HCT116 (cell line): ENCODE measurements around the gene TOM1. TPM values are rescaled to one million over a fixed set of nuclear protein-coding genes. Genes with fewer than 3 reads are reported as not detected.

Experiments
- ATAC-seq: fragments of 200-7000 bp; cut with Tn5 transposase; 2 replicates; pipeline ENCODE4 v1.9.1; 2020; ENCODE audit warnings: mild to moderate bottlenecking, moderate library complexity
- BruUV-seq: library from RNA; stranded (reverse); fragments of 400-500 nt; replicated peaks from 2 replicates; lab custom pipeline; 2021; lab: Mats Ljungman, UMichigan
- CTCF ChIA-PET: fragments of 300-600 bp; sonication (Branson Sonifier 250); formaldehyde crosslinking; loops from one replicate; lab custom pipeline; 2021; ENCODE audit warnings: antibody characterized with exemption; lab: Charles Lee
- POLR2A ChIA-PET: fragments of 300-600, 350-600 bp; sonication (Branson Sonifier 250); formaldehyde crosslinking; loops from one replicate; lab custom pipeline; 2021; ENCODE audit warnings: antibody characterized with exemption; lab: Charles Lee
- RAD21 ChIA-PET, 2 experiments: fragments of 300-600 bp; sonication (Branson Sonifier 250); formaldehyde crosslinking; loops; one replicate each; lab custom pipeline; 2023; ENCODE audit warnings: low total read pairs in 2 of 2; ENCODE audit not compliant: uncharacterized antibody in 2 of 2, unreplicated experiment in 2 of 2, low non-redundant PET in 1 of 2; lab: Charles Lee
- DNase-seq: peaks from one replicate; pipeline ENCODE4 v3.0.0-alpha.2; 2010; ENCODE audit warnings: low read depth, low spot score
- H2AFZ ChIP-seq: fragments of 200-600 bp; shearing (Covaris generic), sonication (generic); 2 replicates; pipeline ENCODE4 v1.6.1; 2017; ENCODE audit warnings: low read depth, mixed run types, mixed read lengths, antibody characterized with exemption, low read length; ENCODE audit not compliant: poor library complexity, severe bottlenecking
- H3K27ac ChIP-seq: 2 replicates; pipeline ENCODE4 v1.5.1; 2012; ENCODE audit warnings: low read depth, low read length
- H3K27me3 ChIP-seq: fragments of 200-600 bp; sonication (generic); 2 replicates; pipeline ENCODE4 v1.6.1; 2016; ENCODE audit warnings: mixed run types, low read length, mixed read lengths; ENCODE audit not compliant: insufficient read depth
- H3K36me3 ChIP-seq, 2 experiments: fragments of 200-500 bp in 1 of 2; fragments of 200-600 bp in 1 of 2; sonication (Bioruptor generic) in 1 of 2; sonication (generic) in 1 of 2; 2 replicates each; pipeline versions ENCODE4 v1.5.1 to v1.6.1; 2014 to 2016; ENCODE audit warnings: low read length in 2 of 2, inconsistent platforms in 1 of 2, mixed read lengths in 1 of 2, mixed run types in 1 of 2; ENCODE audit not compliant: insufficient read depth in 2 of 2, control insufficient read depth in 1 of 2
- H3K4me1 ChIP-seq, 2 experiments: fragments of 200-600 bp in 1 of 2; sonication (generic) in 1 of 2; 2 replicates each; pipeline versions ENCODE4 v1.5.1 to v1.6.1; 2012 to 2017; ENCODE audit warnings: low read length in 2 of 2, inconsistent platforms in 1 of 2, mild to moderate bottlenecking in 1 of 2, mixed read lengths in 1 of 2, mixed run types in 1 of 2, moderate library complexity in 1 of 2; ENCODE audit not compliant: insufficient read depth in 2 of 2, control insufficient read depth in 1 of 2
- H3K4me2 ChIP-seq: fragments of 200-600 bp; sonication (generic); 2 replicates; pipeline ENCODE4 v1.6.1; 2017; ENCODE audit warnings: mixed run types, low read length, mixed read lengths
- H3K4me3 ChIP-seq, 2 experiments: fragments of 200-600 bp in 1 of 2; sonication (generic) in 1 of 2; replicated peaks in 1 of 2; 2 replicates each; pipeline ENCODE4 v1.5.1; 2011 to 2016; ENCODE audit warnings: low read length in 2 of 2, control low read depth in 1 of 2, low read depth in 1 of 2, mild to moderate bottlenecking in 1 of 2, mixed read lengths in 1 of 2, mixed run types in 1 of 2
- H3K79me2 ChIP-seq: fragments of 200-600 bp; sonication (generic); 2 replicates; pipeline ENCODE4 v1.6.1; 2017; ENCODE audit warnings: mild to moderate bottlenecking, mixed run types, low read length, moderate library complexity, mixed read lengths; ENCODE audit not compliant: insufficient read depth
- H3K9ac ChIP-seq: fragments of 200-600 bp; sonication (generic); 2 replicates; pipeline ENCODE4 v1.6.1; 2016; ENCODE audit warnings: low read length, mixed read lengths
- H3K9me2 ChIP-seq: fragments of 200-600 bp; sonication (generic), shearing (Covaris generic); 2 replicates; pipeline ENCODE4 v1.6.1; 2017; ENCODE audit warnings: mixed run types, mild to moderate bottlenecking, moderate library complexity; ENCODE audit not compliant: insufficient read depth
- H3K9me3 ChIP-seq, 2 experiments: fragments of 200-500 bp in 1 of 2; fragments of 200-600 bp in 1 of 2; sonication (Bioruptor generic) in 1 of 2; sonication (generic) in 1 of 2; 2 replicates each; pipeline ENCODE4 v1.6.1; 2014 to 2017; ENCODE audit warnings: low read length in 2 of 2, mixed read lengths in 2 of 2, inconsistent platforms in 1 of 2, low read depth in 1 of 2, mild to moderate bottlenecking in 1 of 2, mixed run types in 1 of 2, moderate library complexity in 1 of 2; ENCODE audit not compliant: control insufficient read depth in 1 of 2, insufficient read depth in 1 of 2
- H4K20me1 ChIP-seq: fragments of 200-600 bp; sonication (generic), shearing (Covaris generic); 2 replicates; pipeline ENCODE4 v1.6.1; 2017; ENCODE audit warnings: mixed run types, mild to moderate bottlenecking, moderate library complexity; ENCODE audit not compliant: insufficient read depth
- ATF3 ChIP-seq: IDR thresholded peaks from 2 replicates; pipeline ENCODE4 v1.6.1; 2012
- CBX3 ChIP-seq: IDR thresholded peaks from 2 replicates; pipeline ENCODE4 v1.6.1; 2012; ENCODE audit warnings: low read depth
- CEBPB ChIP-seq: IDR thresholded peaks from 2 replicates; pipeline ENCODE4 v1.6.1; 2012; ENCODE audit warnings: low read depth
- CTCF ChIP-seq, 3 experiments: fragments of 200-600 bp in 1 of 3; sonication (generic) in 1 of 3; IDR thresholded peaks in 2 of 3; conservative IDR thresholded peaks in 1 of 3; 2 replicates each; pipeline ENCODE4 v1.5.1; 2012 to 2017; ENCODE audit warnings: low read depth in 2 of 3, low read length in 2 of 3, antibody characterized with exemption in 1 of 3, borderline replicate concordance in 1 of 3, control low read depth in 1 of 3, mild to moderate bottlenecking in 1 of 3, mixed read lengths in 1 of 3, mixed run types in 1 of 3, moderate library complexity in 1 of 3; ENCODE audit not compliant: insufficient read depth in 1 of 3
- EGR1 ChIP-seq: IDR thresholded peaks from 2 replicates; pipeline ENCODE4 v1.6.1; 2012; ENCODE audit warnings: low read depth
- ELF1 ChIP-seq: IDR thresholded peaks from 2 replicates; pipeline ENCODE4 v1.6.1; 2012; ENCODE audit warnings: low read depth, borderline replicate concordance
- EZH2phosphoT487 ChIP-seq: fragments of 200-600 bp; IDR thresholded peaks from 2 replicates; pipeline ENCODE4 v1.6.1; 2018; ENCODE audit warnings: antibody characterized with exemption, borderline replicate concordance
- FOSL1 ChIP-seq: IDR thresholded peaks from 2 replicates; pipeline ENCODE4 v1.6.1; 2012; ENCODE audit warnings: low read depth
- MAX ChIP-seq: IDR thresholded peaks from 2 replicates; pipeline ENCODE4 v1.6.1; 2012
- POLR2A ChIP-seq: IDR thresholded peaks from 2 replicates; pipeline ENCODE4 v1.7.0; 2011; ENCODE audit warnings: borderline replicate concordance; ENCODE audit not compliant: insufficient read depth, insufficient read length; ENCODE audit errors: extremely low read depth
- POLR2AphosphoS5 ChIP-seq: IDR thresholded peaks from 2 replicates; pipeline ENCODE4 v1.6.1; 2011; ENCODE audit warnings: mild to moderate bottlenecking, low read depth, low read length, moderate library complexity
- RAD21 ChIP-seq: IDR thresholded peaks from 2 replicates; pipeline ENCODE4 v1.6.1; 2012; ENCODE audit warnings: low read depth, mild to moderate bottlenecking
- REST ChIP-seq: IDR thresholded peaks from 2 replicates; pipeline ENCODE4 v1.6.1; 2012; ENCODE audit warnings: low read depth
- SIN3A ChIP-seq: IDR thresholded peaks from 2 replicates; pipeline ENCODE4 v1.6.1; 2012; ENCODE audit warnings: low read depth
- SP1 ChIP-seq: IDR thresholded peaks from 2 replicates; pipeline ENCODE4 v1.6.1; 2012; ENCODE audit warnings: low read depth
- YY1 ChIP-seq: IDR thresholded peaks from 2 replicates; pipeline ENCODE4 v1.6.1; 2011; ENCODE audit warnings: low read length, low read depth, moderate library complexity, mild to moderate bottlenecking; ENCODE audit not compliant: insufficient replicate concordance; ENCODE audit errors: extremely low read depth
- ZBTB33 ChIP-seq: IDR thresholded peaks from 2 replicates; pipeline ENCODE4 v1.6.1; 2011; ENCODE audit warnings: mild to moderate bottlenecking, low read length, moderate library complexity; ENCODE audit not compliant: insufficient replicate concordance; ENCODE audit errors: extremely low read depth
- ZFX ChIP-seq: fragments of 450-650 bp; IDR thresholded peaks from 2 replicates; pipeline ENCODE4 v1.6.1; 2017
- ZNF274 ChIP-seq: fragments of 200-500 bp; sonication (Bioruptor generic); IDR thresholded peaks from 2 replicates; pipeline ENCODE4 v1.6.1; 2014; ENCODE audit warnings: mild to moderate bottlenecking, low read depth, low read length, inconsistent platforms
- intact Hi-C: fragments of 100-400 bp; cut with micrococcal nuclease; formaldehyde crosslinking; loops from 2 replicates; pipeline ENCODE4 v1.10.0; 2022
- total RNA-seq: library from RNA; stranded (reverse); gene quantifications from one replicate; pipeline ENCODE4 v1.2.1, GENCODE V29; 2021; ENCODE audit not compliant: unreplicated experiment

TOM1 gene
- total RNA-seq, 1 experiment from 2014 or later: 18.0 TPM

GRCh38 chr22:35361001-35361558, 61.4 kb downstream of the TOM1 start:
- ChIA-PET CTCF (no interaction called here), RAD21 (no interaction called here), POLR2A (interaction anchor here (1.2 kb wide), 1 partner anchor 200 kb away, joined by 3 read pairs; no protein-coding TSS in a partner anchor)
- Histone ChIP-seq H3K4me3 (no peak overlapping the region), H3K9me2 (no peaks in the 10 kb centered on the region), H3K9me3 (no peaks in the 10 kb centered on the region), H3K36me3 (no peaks in the 10 kb centered on the region), H3K27ac (no peak overlapping the region), H3K27me3 (no peaks in the 10 kb centered on the region), H4K20me1 (no peaks in the 10 kb centered on the region), H3K9ac (no peak overlapping the region), H3K4me2 (no peak overlapping the region), H2AFZ (no peak overlapping the region), H3K79me2 (no peaks in the 10 kb centered on the region), H3K4me1 (peaks cover 11 to 39% of the 10 kb centered on the region in 2 experiments)
- no peak for ATAC-seq
- intact Hi-C loops: no loop called here
- BruUV-seq: no TSS peak
- TF ChIP-seq EGR1: no peak
- TF ChIP-seq CTCF (IDR thresholded peaks at IDR 0.05 in 2 of 3, conservative IDR thresholded peaks at IDR 0.05 in 1 of 3; ENCODE audit: borderline replicate concordance in 1 of 3, insufficient read depth in 1 of 3, low read depth in 2 of 3, low read length in 2 of 3): no peak
- no peak for TF ChIP-seq ZBTB33
- TF ChIP-seq ELF1: no peak
- TF ChIP-seq RAD21: no peak
- TF ChIP-seq EZH2phosphoT487: no peak
- no peak for TF ChIP-seq SIN3A
- TF ChIP-seq CEBPB: no peak
- TF ChIP-seq YY1: no peak
- TF ChIP-seq CBX3: no peak
- TF ChIP-seq POLR2AphosphoS5: no peak
- no peak for TF ChIP-seq ZNF274
- no peak for TF ChIP-seq ATF3
- no peak for TF ChIP-seq POLR2A
- TF ChIP-seq MAX: no peak
- TF ChIP-seq REST: no peak
- no peak for TF ChIP-seq SP1
- TF ChIP-seq FOSL1: no peak
- TF ChIP-seq ZFX: no peak
- DNase-seq: no peak
